Loucy (cell line): Measurements from ENCODE around the gene GALNT18.

Experiments used
- CTCF ChIP-seq: fragments of 200-600 bp; sonication (generic); conservative IDR thresholded peaks from 2 replicates; pipeline ENCODE4 v1.5.1; 2014; ENCODE audit warnings: mild to moderate bottlenecking, antibody characterized with exemption, low read length
- EZH2phosphoT487 ChIP-seq: fragments of 200-600 bp; IDR thresholded peaks from 2 replicates; pipeline ENCODE4 v1.6.1; 2018; ENCODE audit warnings: antibody characterized with exemption, mild to moderate bottlenecking, moderate library complexity, borderline replicate concordance

GRCh38 chr11:11494348-11494747, 127.5 kb downstream of the GALNT18 start:
- TF ChIP-seq CTCF (no peak), EZH2phosphoT487 (no peak)
